ENCODE measurements around the gene PPP2R5E. TPM values are rescaled to one million over a fixed set of nuclear protein-coding genes. Genes with fewer than 3 reads are reported as not detected.

PPP2R5E gene
- total and polyA plus RNA-seq, 10 of the 15 experiments (the other 5 are each of a cell fraction or from before 2014, with no cell fraction given): 11.4 to 56.2 (median 22.7) TPM

GRCh38 chr14:63405715-63406114 is 137.5 kb downstream of the PPP2R5E start:
- no peaks in the 10 kb centered on the region for H3K4me1 ChIP-seq (ENCODE audit: control insufficient read depth, insufficient read depth, low read length)
- FAIRE-seq (no peak), ATAC-seq (no peak), DNase-seq (ENCODE audit: low read depth, low spot score) (no peak)
- no peaks in the 10 kb centered on the region for H3K79me2 ChIP-seq (ENCODE audit: control insufficient read depth, insufficient read depth, low read length)
- H3K4me2 ChIP-seq (ENCODE audit: control insufficient read depth, insufficient read depth): no peak overlapping the region
- BruUV-seq (replicated peaks): no TSS peak
- intact Hi-C loops (cut with micrococcal nuclease; ENCODE audit: unreplicated experiment) (no loop called here), in situ Hi-C loops (cut with MboI) (no loop called here)
- RAD21 ChIA-PET (ENCODE audit: unreplicated experiment): interaction anchor here (1.1 to 1.5 kb wide), 3 partner anchors 17 to 138 kb away, joined by 3 to 4 read pairs (median 4); no protein-coding TSS in a partner anchor
- TF ChIP-seq BMI1 (IDR thresholded peaks at IDR 0.05; ENCODE audit: borderline replicate concordance) (no peak), SP1 (IDR thresholded peaks at IDR 0.05; ENCODE audit: low read depth, low read length) (no peak), CHD1 (IDR thresholded peaks at IDR 0.05; ENCODE audit: low read depth, low read length) (no peak), POU2F2 (IDR thresholded peaks at IDR 0.05; ENCODE audit: borderline replicate concordance, low read depth, low read length) (no peak), RB1 (IDR thresholded peaks at IDR 0.05; ENCODE audit: borderline replicate concordance) (no peak), E2F4 (IDR thresholded peaks at IDR 0.05; ENCODE audit: low read depth, low read length) (no peak), NBN (IDR thresholded peaks at IDR 0.05) (no peak), KLF5 (IDR thresholded peaks at IDR 0.05; ENCODE audit: partially characterized antibody) (no peak), TCF12 (IDR thresholded peaks at IDR 0.05; ENCODE audit: low read depth, low read length) (no peak), ZNF687 (IDR thresholded peaks at IDR 0.05) (no peak), MAX (IDR thresholded peaks at IDR 0.05; ENCODE audit: low read depth, low read length) (no peak), LARP7 (IDR thresholded peaks at IDR 0.05) (no peak), TBL1XR1 (IDR thresholded peaks at IDR 0.05; ENCODE audit: low read depth, low read length) (no peak), SIN3A (IDR thresholded peaks at IDR 0.05; ENCODE audit: low read depth, low read length) (no peak)
- SMC1A ChIA-PET (ENCODE audit: uncharacterized antibody, unreplicated experiment): interaction anchor here (2.0 to 2.5 kb wide), 2 partner anchors 8 to 25 kb away, joined by 5 to 11 read pairs; no protein-coding TSS in a partner anchor
- CTCF ChIA-PET: interaction anchor here (0.7 to 2.1 kb wide), 2 partner anchors 9 to 17 kb away, joined by 3 to 7 read pairs; no protein-coding TSS in a partner anchor
- no peak overlapping the region for H3K9ac ChIP-seq (ENCODE audit: control insufficient read depth, insufficient read depth, low read length)
- no peak overlapping the region for H3K27ac ChIP-seq (ENCODE audit: control insufficient read depth, insufficient read depth)
- POLR2A ChIA-PET: no interaction called here
- H4K20me1 ChIP-seq (ENCODE audit: control insufficient read depth, insufficient read depth): no peaks in the 10 kb centered on the region
- no peaks in the 10 kb centered on the region for H3K27me3 ChIP-seq (replicated peaks in 1 of 2; ENCODE audit: control insufficient read depth in 2 of 2, insufficient read depth in 2 of 2, low read length in 1 of 2)
- H2AFZ ChIP-seq (ENCODE audit: control insufficient read depth, low read depth, low read length): no peak overlapping the region
- peaks cover 0 to 7% of the 10 kb centered on the region in 2 experiments; a peak in 2 of 4 replicates for H3K36me3 ChIP-seq (ENCODE audit: control insufficient read depth in 2 of 2, insufficient read depth in 2 of 2, low read length in 1 of 2)
- H3K9me3 ChIP-seq (replicated peaks; ENCODE audit: control insufficient read depth, insufficient read depth, low read length): no peaks in the 10 kb centered on the region
- H3K4me3 ChIP-seq: no peak overlapping the region

All from GM12878 (cell line).